ENCODE data around the gene GMPR2. TPM values are rescaled to one million over a fixed set of nuclear protein-coding genes. Genes with fewer than 3 reads are reported as not detected.

The GMPR2 gene
- total RNA-seq, 1 donor from 2014 or later = 61.7 TPM

GRCh38 chr14:24255931-24256711 lies 23.4 kb downstream of the GMPR2 start:
- Mint-ChIP-seq H3K27me3 (ENCODE audit: unreplicated experiment) (no peaks in the 10 kb centered on the region), H3K4me1 (ENCODE audit: unreplicated experiment) (peaks cover 15% of the 10 kb centered on the region), H3K9me3 (ENCODE audit: unreplicated experiment) (no peaks in the 10 kb centered on the region), H3K4me3 (ENCODE audit: unreplicated experiment) (no peak overlapping the region), H3K27ac (ENCODE audit: unreplicated experiment) (no peak overlapping the region), H3K36me3 (ENCODE audit: unreplicated experiment) (no peaks in the 10 kb centered on the region)
- DNase-seq (ENCODE audit: extremely low spot score, unreplicated experiment) = no peak
- no peak for TF ChIP-seq CTCF (IDR thresholded peaks at IDR 0.05)

GRCh38 chr14:24256960-24257359 lies 24.2 kb downstream of the GMPR2 start:
- Mint-ChIP-seq H3K27ac (ENCODE audit: unreplicated experiment) (no peak overlapping the region), H3K4me1 (ENCODE audit: unreplicated experiment) (peaks cover 15% of the 10 kb centered on the region), H3K27me3 (ENCODE audit: unreplicated experiment) (no peaks in the 10 kb centered on the region), H3K4me3 (ENCODE audit: unreplicated experiment) (no peak overlapping the region), H3K9me3 (ENCODE audit: unreplicated experiment) (no peaks in the 10 kb centered on the region), H3K36me3 (ENCODE audit: unreplicated experiment) (no peaks in the 10 kb centered on the region)
- DNase-seq (ENCODE audit: extremely low spot score, unreplicated experiment) = no peak
- no peak for TF ChIP-seq CTCF (IDR thresholded peaks at IDR 0.05)

GRCh38 chr14:24258119-24258518 lies 25.4 kb downstream of the GMPR2 start:
- H3K9me3 Mint-ChIP-seq (ENCODE audit: unreplicated experiment) = no peaks in the 10 kb centered on the region
- peaks cover 13% of the 10 kb centered on the region for H3K4me1 Mint-ChIP-seq (ENCODE audit: unreplicated experiment)
- no peak overlapping the region for H3K27ac Mint-ChIP-seq (ENCODE audit: unreplicated experiment)
- no peaks in the 10 kb centered on the region for H3K27me3 Mint-ChIP-seq (ENCODE audit: unreplicated experiment)
- no peak overlapping the region for H3K4me3 Mint-ChIP-seq (ENCODE audit: unreplicated experiment)
- no peak for TF ChIP-seq CTCF (IDR thresholded peaks at IDR 0.05)
- H3K36me3 Mint-ChIP-seq (ENCODE audit: unreplicated experiment) = no peaks in the 10 kb centered on the region
- no peak for DNase-seq (ENCODE audit: extremely low spot score, unreplicated experiment)

GRCh38 chr14:24258548-24259265 lies 26.0 kb downstream of the GMPR2 start:
- no peaks in the 10 kb centered on the region for H3K27me3 Mint-ChIP-seq (ENCODE audit: unreplicated experiment)
- H3K36me3 Mint-ChIP-seq (ENCODE audit: unreplicated experiment) = no peaks in the 10 kb centered on the region
- H3K4me3 Mint-ChIP-seq (ENCODE audit: unreplicated experiment) = no peak overlapping the region
- H3K27ac Mint-ChIP-seq (ENCODE audit: unreplicated experiment) = no peak overlapping the region
- TF ChIP-seq CTCF (IDR thresholded peaks at IDR 0.05) = no peak
- H3K4me1 Mint-ChIP-seq (ENCODE audit: unreplicated experiment) = peaks cover 13% of the 10 kb centered on the region
- H3K9me3 Mint-ChIP-seq (ENCODE audit: unreplicated experiment) = no peaks in the 10 kb centered on the region
- no peak for DNase-seq (ENCODE audit: extremely low spot score, unreplicated experiment)

GRCh38 chr14:24259282-24260025 lies 26.7 kb downstream of the GMPR2 start:
- DNase-seq (ENCODE audit: extremely low spot score, unreplicated experiment) = no peak
- Mint-ChIP-seq H3K36me3 (ENCODE audit: unreplicated experiment) (no peaks in the 10 kb centered on the region), H3K27ac (ENCODE audit: unreplicated experiment) (no peak overlapping the region)

More at GRCh38 chr14:24259282-24260025, 26.7 kb downstream of the GMPR2 start:
- no peak for TF ChIP-seq CTCF (IDR thresholded peaks at IDR 0.05)
- no peaks in the 10 kb centered on the region for H3K27me3 Mint-ChIP-seq (ENCODE audit: unreplicated experiment)
- H3K4me1 Mint-ChIP-seq (ENCODE audit: unreplicated experiment) = peaks cover 13% of the 10 kb centered on the region
- no peaks in the 10 kb centered on the region for H3K9me3 Mint-ChIP-seq (ENCODE audit: unreplicated experiment)
- H3K4me3 Mint-ChIP-seq (ENCODE audit: unreplicated experiment) = no peak overlapping the region

Measured in osteocyte (in vitro differentiated cells).